Subcutaneous adipose tissue (tissue), 4 donors: ENCODE data around the gene PRKAG2. TPM values are rescaled to one million over a fixed set of nuclear protein-coding genes. Genes with fewer than 3 reads are reported as not detected.

Experiments used
- CTCF ChIP-seq: fragments of 450-650 bp; IDR thresholded peaks from one replicate; pipeline ENCODE4 v1.5.1; 2016; ENCODE audit warnings: low read depth, mild to moderate bottlenecking, control low read depth, antibody characterized with exemption, moderate library complexity
- total RNA-seq, 4 donors: library from RNA; depleted of rRNA; stranded (reverse); fragments of >200 nt; gene quantifications; one replicate each; pipeline ENCODE4 v1.1.0, GENCODE V29; 2016

The PRKAG2 gene
- total RNA-seq, 4 donors from 2014 or later = 47.1 to 77.6 (median 67.6) TPM

- no peak for TF ChIP-seq CTCF
These were observed 44.5 kb upstream of the PRKAG2 start for GRCh38 chr7:151921451-151921850.

DNA sequence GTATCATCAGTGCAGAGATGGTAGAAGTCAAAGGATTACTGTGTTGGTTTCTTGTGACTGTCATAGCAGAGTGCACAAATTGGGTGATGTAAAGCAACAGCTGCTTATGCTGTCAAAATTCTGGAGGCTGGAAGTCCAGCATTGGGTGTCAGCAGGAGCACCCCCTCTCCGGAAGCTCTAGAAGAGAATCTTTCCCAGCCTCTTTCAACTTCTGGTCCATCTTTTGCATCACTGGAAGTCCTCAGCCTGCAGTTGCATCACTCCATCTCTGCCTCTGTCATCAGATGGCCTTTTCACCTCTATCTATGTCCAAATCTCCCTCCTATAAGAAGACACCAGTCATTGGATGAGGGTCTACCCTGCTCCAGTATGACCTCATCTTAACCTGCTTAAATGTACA is 43.6 kb upstream of the PRKAG2 start:
- TF ChIP-seq CTCF = no peak

- no peak for TF ChIP-seq CTCF
These were observed 42.7 kb upstream of the PRKAG2 start for GRCh38 chr7:151919595-151919994.

GRCh38 chr7:151918510-151918843 is 41.6 kb upstream of the PRKAG2 start:
- TF ChIP-seq CTCF = no peak

DNA sequence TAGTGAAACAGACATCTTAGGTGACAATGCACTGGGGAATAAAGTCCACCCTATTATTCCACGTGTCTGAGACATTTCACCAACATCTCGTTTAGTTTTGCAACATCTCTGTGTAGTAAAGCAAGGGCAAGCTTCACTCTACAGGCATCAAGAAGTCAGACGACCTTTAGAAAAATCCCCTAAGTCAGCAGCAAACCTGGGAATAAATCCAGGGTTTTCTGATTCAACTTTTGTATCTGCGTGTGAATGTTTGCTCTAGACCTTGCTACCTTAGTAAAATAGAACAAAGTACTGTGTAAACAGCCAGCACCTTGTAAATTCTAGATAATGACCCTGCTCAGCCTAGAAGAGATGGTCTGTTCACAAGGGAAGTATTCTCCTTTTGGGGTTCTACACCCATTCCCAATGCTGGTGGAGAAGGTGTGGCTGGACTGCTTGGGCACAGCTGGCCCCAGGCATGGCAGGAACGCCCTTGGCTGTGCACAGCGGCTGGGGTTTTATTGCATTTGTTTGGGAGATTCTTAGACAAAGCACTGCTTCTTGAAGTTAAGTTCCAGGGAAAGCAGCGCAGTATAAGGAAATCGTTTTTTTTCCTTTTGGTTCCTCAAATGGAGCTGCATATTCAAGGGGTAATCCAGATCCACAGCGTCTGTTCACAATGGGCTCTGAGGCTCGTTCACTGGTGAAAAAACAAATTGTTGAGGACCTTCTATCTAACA is 41.0 kb upstream of the PRKAG2 start:
- TF ChIP-seq CTCF = no peak

DNA sequence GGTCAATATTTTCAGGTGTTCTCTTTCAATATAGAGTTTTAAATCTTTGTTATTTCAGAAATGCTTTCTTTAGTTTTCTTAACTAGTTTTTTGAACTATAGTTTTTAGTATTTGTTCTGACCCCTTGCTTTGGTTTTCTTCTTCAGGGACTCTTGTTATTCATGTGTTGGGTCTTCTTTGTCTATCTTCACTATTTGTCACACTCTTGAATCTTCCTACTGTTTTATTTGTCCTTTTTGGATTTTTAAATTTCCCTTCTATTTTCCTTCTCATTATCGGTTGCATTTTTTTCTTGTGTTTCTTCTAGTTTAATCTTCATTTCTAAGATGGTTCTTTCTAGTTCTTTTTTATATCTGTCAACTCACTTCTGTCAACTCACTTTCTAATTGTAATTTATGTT is 37.1 kb upstream of the PRKAG2 start:
- TF ChIP-seq CTCF = no peak

DNA sequence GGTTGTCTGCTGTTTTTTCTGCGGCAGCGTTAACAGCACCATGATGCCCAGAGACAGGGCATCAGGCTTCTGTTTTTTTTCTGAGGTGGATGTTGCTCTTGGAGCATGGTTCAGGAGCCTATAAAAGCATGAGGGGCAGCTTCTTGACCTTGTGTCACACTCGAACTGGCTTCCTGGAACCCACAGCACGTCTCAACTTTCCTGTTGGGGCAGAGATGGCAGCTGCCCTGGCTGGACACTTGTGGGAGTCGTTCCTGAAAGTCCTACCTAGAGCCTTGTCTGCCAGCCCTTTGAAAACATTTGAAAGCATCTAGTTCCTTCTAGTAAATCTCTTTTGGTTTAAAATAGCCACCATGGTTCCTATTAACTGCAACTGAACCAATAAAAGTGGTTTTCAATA is 28.9 kb upstream of the PRKAG2 start:
- no peak for TF ChIP-seq CTCF
